Middle frontal gyrus (tissue), 1 donor: ENCODE data around the gene DACT2.

Source experiments
- DNase-seq: peaks from one replicate; pipeline ENCODE4 v3.0.0-alpha.2; 2015; ENCODE audit warnings: low spot score; ENCODE audit errors: extremely low spot score

DACT2 gene

GRCh38 chr6:168265394-168265793 lies 54.2 kb downstream of the DACT2 start:
- DNase-seq = no peak

- DNase-seq = no peak
Observed at GRCh38 chr6:168264593-168265335, 54.8 kb downstream of the DACT2 start.

DNA sequence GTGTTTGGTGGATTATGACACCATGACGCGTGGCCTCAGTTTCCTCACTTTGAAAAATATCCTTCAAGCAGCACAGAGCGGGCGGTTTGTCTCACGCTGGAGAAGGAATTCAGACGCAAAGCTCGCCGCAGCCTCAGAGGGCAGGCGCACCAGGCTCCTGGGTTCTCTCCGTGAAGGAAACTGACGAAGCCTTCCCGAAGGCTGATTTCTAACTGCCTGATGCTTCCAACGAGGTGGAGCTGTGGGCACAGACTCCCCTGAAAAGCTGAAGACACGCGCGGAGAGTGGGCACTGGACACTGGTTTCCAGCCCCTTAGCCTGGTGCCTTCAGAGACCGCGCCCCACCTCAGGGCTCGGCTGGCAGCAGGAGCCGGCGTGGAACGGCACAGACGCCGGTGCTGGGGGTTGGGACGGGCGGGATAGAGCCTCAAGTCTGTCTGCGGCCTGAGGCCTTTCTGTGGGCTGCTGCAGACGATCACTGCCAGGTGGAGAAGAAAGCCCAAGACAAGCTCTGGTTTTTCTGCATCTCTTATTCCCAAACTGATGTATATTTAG lies 56.1 kb downstream of the DACT2 start:
- no peak for DNase-seq

GRCh38 chr6:168261234-168261633 lies 58.3 kb downstream of the DACT2 start:
- no peak for DNase-seq

DNA sequence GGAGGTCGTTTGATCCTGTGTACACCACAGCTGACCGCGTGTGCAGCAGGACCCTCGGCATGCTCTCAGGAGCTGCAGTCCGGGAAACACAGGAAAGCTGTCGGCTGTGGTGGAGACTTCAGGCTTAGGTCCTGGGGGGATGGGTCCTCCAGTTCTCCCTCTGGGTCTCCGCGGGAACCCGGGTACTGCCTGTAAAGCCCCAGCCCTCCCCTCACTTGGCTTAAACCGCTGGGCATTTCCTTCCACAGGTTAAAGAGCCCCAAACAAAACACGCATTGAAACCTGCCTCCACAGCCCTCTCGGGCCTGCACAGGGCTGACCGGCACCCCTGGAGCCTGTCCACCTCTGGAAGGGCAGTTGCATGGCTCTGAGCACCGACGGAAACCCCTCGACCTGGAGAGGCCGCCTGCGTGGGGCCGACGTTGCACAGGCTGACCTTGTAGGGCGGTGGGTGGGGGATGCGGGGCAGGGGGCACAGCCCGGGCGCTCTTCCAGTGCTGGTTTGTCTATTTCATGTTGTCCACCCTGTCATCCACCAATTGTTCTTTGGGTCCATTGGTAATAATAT lies 59.1 kb downstream of the DACT2 start:
- no peak for DNase-seq

DNA sequence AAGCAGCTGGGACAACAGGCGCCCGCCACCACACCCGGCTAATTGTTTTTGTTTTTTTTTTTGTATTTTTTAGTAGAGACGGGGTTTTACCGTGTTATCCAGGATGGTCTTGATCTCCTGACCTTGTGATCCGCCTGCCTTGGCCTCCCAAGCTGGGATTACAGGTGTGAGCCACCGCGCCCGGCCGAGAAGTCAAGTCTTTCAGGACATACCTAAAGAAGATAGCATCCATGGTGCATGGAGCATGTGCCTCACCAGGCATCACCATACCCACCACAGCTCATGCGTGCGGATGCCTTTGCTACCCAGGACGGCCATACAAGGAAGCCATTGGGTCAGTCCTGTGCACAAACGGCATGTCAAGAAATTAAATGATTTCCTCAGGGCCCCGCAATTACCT lies 60.8 kb downstream of the DACT2 start:
- DNase-seq = no peak

- no peak for DNase-seq
Observed at GRCh38 chr6:168256940-168257339, 62.6 kb downstream of the DACT2 start.
